22Rv1 (cell line): ENCODE measurements around the gene XAGE1A.
"Not testable (repeated sequence)": the region's sequence is repeated elsewhere in the genome, so short reads cannot be mapped to it uniquely, and the experiment has no call there.

Experiments used
- H3K27ac ChIP-seq: fragments of 450-650 bp; 2 replicates; pipeline ENCODE4 v1.5.1; 2017
- CTCF ChIP-seq: fragments of 450-650 bp; IDR thresholded peaks from 2 replicates; pipeline ENCODE4 v1.5.1; 2017; ENCODE audit warnings: mild to moderate bottlenecking
- ZFX ChIP-seq: fragments of 450-650 bp; IDR thresholded peaks from 2 replicates; pipeline ENCODE4 v1.6.1; 2017; ENCODE audit warnings: antibody characterized with exemption, borderline replicate concordance

The XAGE1A gene

GRCh38 chrX:52495545-52496418 lies at the start of gene XAGE1A:
TSS of gene XAGE1A (plus strand) at chrX:52495808. CDS start at chrX:52497362, 1,554 bp downstream.
- H3K27ac ChIP-seq, result not testable (repeated sequence)

GRCh38 chrX:52452031-52452430 lies 43.6 kb upstream of the XAGE1A start:
- not testable (repeated sequence) for H3K27ac ChIP-seq

- H3K27ac ChIP-seq, result not testable (repeated sequence)
Measured at GRCh38 chrX:52471301-52471700, 24.3 kb upstream of the XAGE1A start.

GRCh38 chrX:52496419-52496772 lies 788 bp downstream of the XAGE1A start:
- H3K27ac ChIP-seq, result not testable (repeated sequence)

- H3K27ac ChIP-seq, result not testable (repeated sequence)
Measured at GRCh38 chrX:52501362-52501761, 5.8 kb downstream of the XAGE1A start.

GRCh38 chrX:52504551-52504950 lies 8.9 kb downstream of the XAGE1A start:
- no peak for TF ChIP-seq ZFX
- no peak for TF ChIP-seq CTCF

GRCh38 chrX:52507331-52507730 lies 11.7 kb downstream of the XAGE1A start:
- no peak overlapping the region for H3K27ac ChIP-seq
- no peak for TF ChIP-seq CTCF
- no peak for TF ChIP-seq ZFX

More at GRCh38 chrX:52504551-52504950, 8.9 kb downstream of the XAGE1A start:
- no peak overlapping the region for H3K27ac ChIP-seq

- no peak overlapping the region for H3K27ac ChIP-seq
- no peak for TF ChIP-seq ZFX
- TF ChIP-seq CTCF, result no peak
Measured at GRCh38 chrX:52509916-52510315, 14.3 kb downstream of the XAGE1A start.

GRCh38 chrX:52511126-52511525 lies 15.5 kb downstream of the XAGE1A start:
- not testable (repeated sequence) for H3K27ac ChIP-seq

- not testable (repeated sequence) for H3K27ac ChIP-seq
Measured at GRCh38 chrX:52516110-52516986, 20.7 kb downstream of the XAGE1A start.

GRCh38 chrX:52516987-52517325 lies 21.3 kb downstream of the XAGE1A start, which contains the start of gene XAGE1B:
TSS of gene XAGE1B (minus strand) at chrX:52517063. CDS start at chrX:52515527, 1,536 bp downstream.
- H3K27ac ChIP-seq, result not testable (repeated sequence)

GRCh38 chrX:52541051-52541450 lies 45.4 kb downstream of the XAGE1A start:
- not testable (repeated sequence) for H3K27ac ChIP-seq
